KMS-11 (cell line): ENCODE measurements around the gene RRAGD.

Source experiments
- H2AFZ ChIP-seq: fragments of 200-600 bp; sonication (generic); 2 replicates; pipeline ENCODE4 v1.6.1; 2016; ENCODE audit warnings: antibody characterized with exemption, mixed run types, low read depth
- H3K27ac ChIP-seq: fragments of 200-600 bp; sonication (generic); 2 replicates; pipeline ENCODE4 v1.6.1; 2016; ENCODE audit warnings: mild to moderate bottlenecking, mixed run types
- H3K27me3 ChIP-seq: fragments of 200-600 bp; sonication (generic); 2 replicates; pipeline ENCODE4 v1.6.1; 2017; ENCODE audit warnings: mild to moderate bottlenecking, low read depth, mixed run types, moderate library complexity; ENCODE audit not compliant: insufficient read depth
- H3K36me3 ChIP-seq: fragments of 200-600 bp; sonication (generic); 2 replicates; pipeline ENCODE4 v1.6.1; 2017; ENCODE audit warnings: mild to moderate bottlenecking, mixed run types; ENCODE audit not compliant: insufficient read depth
- H3K4me1 ChIP-seq: fragments of 200-600 bp; sonication (generic); 2 replicates; pipeline ENCODE4 v1.6.1; 2016; ENCODE audit warnings: mild to moderate bottlenecking, low read depth, mixed run types; ENCODE audit not compliant: poor library complexity, severe bottlenecking
- H3K4me2 ChIP-seq: fragments of 200-600 bp; sonication (generic); 2 replicates; pipeline ENCODE4 v1.7.0; 2016; ENCODE audit warnings: mild to moderate bottlenecking, mixed run types
- H3K4me3 ChIP-seq: fragments of 200-600 bp; sonication (generic); IDR thresholded peaks from 2 replicates; pipeline ENCODE4 v1.6.1; 2017; ENCODE audit warnings: low read depth, low read length, mixed read lengths; ENCODE audit not compliant: insufficient read depth
- H3K79me2 ChIP-seq: fragments of 200-600 bp; sonication (generic); 2 replicates; pipeline ENCODE4 v1.6.1; 2016; ENCODE audit warnings: low read depth, mixed run types; ENCODE audit not compliant: insufficient read depth
- H3K9ac ChIP-seq: fragments of 200-600 bp; sonication (generic); 2 replicates; pipeline ENCODE4 v1.6.1; 2016; ENCODE audit warnings: mild to moderate bottlenecking, mixed run types
- H4K20me1 ChIP-seq: fragments of 200-600 bp; sonication (generic); 2 replicates; pipeline ENCODE4 v1.6.1; 2016; ENCODE audit warnings: mild to moderate bottlenecking, mixed run types; ENCODE audit not compliant: insufficient read depth
- CTCF ChIP-seq: fragments of 200-600 bp; sonication (generic); conservative IDR thresholded peaks from 2 replicates; pipeline ENCODE4 v1.6.1; 2017; ENCODE audit warnings: low read depth, mild to moderate bottlenecking, antibody characterized with exemption, low read length, moderate library complexity, mixed read lengths

RRAGD gene

GRCh38 chr6:89359561-89359960 is 52.5 kb downstream of the RRAGD start:
- H4K20me1 ChIP-seq, result no peaks in the 10 kb centered on the region
- no peak overlapping the region; the same call in 1 of the 2 replicates for H3K9ac ChIP-seq
- TF ChIP-seq CTCF, result no peak
- no peaks in the 10 kb centered on the region for H3K36me3 ChIP-seq
- peaks cover 81% of the 10 kb centered on the region for H3K4me1 ChIP-seq
- H3K27me3 ChIP-seq, result no peaks in the 10 kb centered on the region
- peak overlapping the region; percentile 87 for H3K27ac ChIP-seq
- H3K4me2 ChIP-seq, result peak overlapping the region; percentile 97
- no peak overlapping the region for H3K4me3 ChIP-seq
- peaks cover 5% of the 10 kb centered on the region; the same call in 1 of the 2 replicates for H3K79me2 ChIP-seq
- H2AFZ ChIP-seq, result no peak overlapping the region

- H3K27me3 ChIP-seq, result no peaks in the 10 kb centered on the region
- peaks cover 25% of the 10 kb centered on the region for H3K79me2 ChIP-seq
- peak overlapping the region; percentile 97 for H3K4me2 ChIP-seq
- no peak overlapping the region for H2AFZ ChIP-seq
- peak overlapping the region; percentile 87 for H3K27ac ChIP-seq
- H3K9ac ChIP-seq, result peak overlapping the region; percentile 56; the same call in 1 of the 2 replicates
- no peaks in the 10 kb centered on the region for H3K36me3 ChIP-seq
- TF ChIP-seq CTCF, result no peak
- no peaks in the 10 kb centered on the region for H4K20me1 ChIP-seq
- H3K4me1 ChIP-seq, result peaks cover 85% of the 10 kb centered on the region
- no peak overlapping the region for H3K4me3 ChIP-seq
Observed at GRCh38 chr6:89357390-89357789, 54.7 kb downstream of the RRAGD start.

- no peak for TF ChIP-seq CTCF
- Histone ChIP-seq H4K20me1 (no peaks in the 10 kb centered on the region), H3K4me1 (peaks cover 82% of the 10 kb centered on the region), H3K36me3 (no peaks in the 10 kb centered on the region), H2AFZ (no peak overlapping the region), H3K27me3 (no peaks in the 10 kb centered on the region), H3K4me2 (peak overlapping the region; percentile 97), H3K4me3 (no peak overlapping the region), H3K9ac (peak overlapping the region; percentile 56), H3K27ac (peak overlapping the region; percentile 87), H3K79me2 (peaks cover 32% of the 10 kb centered on the region)
Observed at GRCh38 chr6:89356642-89357170, 55.4 kb downstream of the RRAGD start.

GRCh38 chr6:89355511-89356194 is 56.4 kb downstream of the RRAGD start:
- no peak for TF ChIP-seq CTCF
- H3K27ac ChIP-seq, result peak overlapping the region; percentile 87
- peak overlapping the region; percentile 56; the same call in 1 of the 2 replicates for H3K9ac ChIP-seq
- H3K4me1 ChIP-seq, result peaks cover 72% of the 10 kb centered on the region
- peak overlapping the region; percentile 97 for H3K4me2 ChIP-seq
- H3K36me3 ChIP-seq, result no peaks in the 10 kb centered on the region
- no peak overlapping the region for H2AFZ ChIP-seq
- peaks cover 42% of the 10 kb centered on the region for H3K79me2 ChIP-seq
- H3K27me3 ChIP-seq, result no peaks in the 10 kb centered on the region
- no peak overlapping the region for H3K4me3 ChIP-seq
- no peaks in the 10 kb centered on the region for H4K20me1 ChIP-seq
